Activated CD8-positive, alpha-beta memory T cell treated with anti-CD3 and anti-CD28 coated beads for 48 hours (primary cell): ENCODE results near the gene NME3.
A peak's percentile ranks its signal among the peaks of the same experiment; 100 is the strongest.

Source experiments
- DNase-seq, 3 experiments: peaks; one replicate each; pipeline ENCODE4 v3.0.0-alpha.2; 2020; ENCODE audit warnings: low read depth in 2 of 3, low spot score in 2 of 3

The NME3 gene

DNA sequence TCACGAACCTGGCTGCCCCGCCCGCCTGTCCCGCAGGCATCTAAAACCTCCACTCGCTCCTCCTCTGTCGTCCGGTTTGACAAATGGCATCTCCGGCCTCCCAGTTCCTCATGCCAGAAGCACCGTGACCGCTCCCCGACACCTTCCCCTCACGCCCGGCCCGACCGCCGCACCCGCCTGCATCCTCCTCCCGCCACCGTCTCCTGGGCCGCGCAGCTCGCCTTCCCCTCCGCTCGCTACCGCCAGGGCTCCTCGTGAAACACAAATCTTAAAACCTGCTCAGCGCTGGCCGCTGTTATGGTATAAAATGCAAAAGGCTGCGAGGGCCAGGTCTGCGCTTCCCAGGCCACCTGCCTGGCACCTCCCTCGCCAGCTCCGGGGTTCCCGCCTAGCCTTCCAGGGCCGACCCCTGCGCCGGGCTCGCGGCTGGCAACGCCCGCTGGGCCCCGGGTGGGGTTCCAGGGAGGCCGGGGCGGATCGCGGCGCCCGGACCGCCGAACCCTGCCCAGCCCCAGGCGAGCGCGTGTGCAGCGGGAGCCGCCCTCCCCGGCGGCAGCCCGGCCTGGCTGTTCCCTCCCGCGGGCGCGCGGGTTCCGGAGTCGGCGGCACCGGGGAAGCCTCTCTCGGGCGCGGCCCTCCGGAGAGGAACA, 10.5 kb upstream of the NME3 start:
- no peak for DNase-seq

DNA sequence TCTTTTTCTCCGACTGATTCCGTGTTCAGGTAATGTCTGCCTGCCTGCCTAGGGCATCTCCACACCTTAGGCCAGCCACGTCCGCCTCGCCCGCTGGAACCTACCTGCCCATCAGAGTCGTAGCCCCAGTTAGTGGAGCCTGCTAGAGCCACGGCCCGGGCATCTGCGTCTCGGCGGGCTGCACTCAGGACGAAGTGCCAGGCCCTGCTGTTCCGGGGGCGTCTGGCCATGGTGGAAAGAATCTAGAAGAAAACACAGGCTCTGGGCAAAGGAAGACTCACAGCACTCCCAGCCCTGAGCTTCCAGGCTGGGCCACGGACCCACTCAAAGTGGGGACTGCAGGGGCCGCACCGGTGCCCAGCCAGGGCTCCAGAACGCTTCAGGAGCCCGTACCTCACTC, 9.9 kb upstream of the NME3 start:
- DNase-seq = no peak

DNA sequence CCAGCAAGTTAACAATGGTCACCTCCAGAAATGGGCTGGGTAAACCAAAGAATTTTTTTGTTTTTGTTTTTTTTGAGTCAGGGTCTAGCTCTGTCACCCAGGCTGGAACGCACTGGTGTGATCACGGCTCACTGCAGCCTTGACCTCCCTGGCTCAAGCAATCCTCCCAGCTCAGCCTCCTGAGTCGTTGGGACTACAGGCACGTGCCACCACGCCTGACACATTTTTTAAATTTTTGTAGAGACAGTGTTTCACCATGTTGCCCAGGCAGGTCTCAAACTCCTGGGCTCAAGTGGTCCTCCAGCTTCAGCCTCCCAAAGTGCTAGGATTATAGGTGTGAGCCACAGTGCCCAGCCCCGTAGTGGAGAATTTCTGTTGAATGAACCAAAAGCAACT, 9.3 kb upstream of the NME3 start:
- no peak for DNase-seq

DNA sequence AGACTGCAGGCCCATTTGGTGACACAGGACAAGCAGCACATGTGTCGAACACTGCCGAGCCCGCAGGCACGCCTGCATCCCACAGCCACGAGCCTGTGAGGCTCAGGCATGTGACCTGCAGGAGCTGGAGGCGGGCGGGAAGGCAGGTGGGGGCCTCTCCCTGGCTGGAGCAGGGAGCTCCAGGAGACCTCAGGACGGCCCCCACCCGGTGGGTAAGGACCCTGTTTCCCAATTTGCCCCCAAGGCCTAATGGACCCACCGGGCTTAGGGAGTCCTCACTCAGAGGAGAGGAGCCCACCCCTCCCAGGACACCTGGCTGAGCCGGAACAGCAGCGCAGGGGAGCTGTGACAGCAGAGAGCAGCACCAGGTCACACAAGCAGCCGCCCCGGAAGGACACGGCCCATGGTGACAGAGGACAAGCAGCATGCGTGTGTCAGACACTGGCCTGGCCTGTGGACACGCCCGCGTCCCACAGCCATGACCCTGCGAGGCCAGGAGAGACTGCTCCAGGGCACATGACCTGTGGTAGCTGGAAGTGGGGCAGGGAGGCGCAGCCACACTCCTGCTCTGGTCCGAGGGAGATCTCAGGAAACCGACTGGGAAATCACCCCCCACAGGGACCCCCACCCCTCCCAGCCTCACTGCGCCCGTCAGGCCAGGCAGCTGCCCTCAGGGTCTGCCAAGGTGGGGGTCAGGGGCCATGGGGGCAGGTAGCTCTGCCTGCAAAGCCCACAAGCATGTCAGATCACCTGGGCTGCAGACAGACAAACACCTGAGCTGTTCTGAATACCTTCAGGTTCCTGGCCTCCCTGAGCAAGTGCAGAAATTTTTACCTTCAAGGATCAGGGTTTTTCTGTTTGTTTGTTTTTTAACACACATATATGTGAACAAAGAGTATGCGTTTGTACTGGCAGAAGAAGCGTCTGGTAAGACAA, 8.7 kb upstream of the NME3 start:
- DNase-seq = no peak

DNA sequence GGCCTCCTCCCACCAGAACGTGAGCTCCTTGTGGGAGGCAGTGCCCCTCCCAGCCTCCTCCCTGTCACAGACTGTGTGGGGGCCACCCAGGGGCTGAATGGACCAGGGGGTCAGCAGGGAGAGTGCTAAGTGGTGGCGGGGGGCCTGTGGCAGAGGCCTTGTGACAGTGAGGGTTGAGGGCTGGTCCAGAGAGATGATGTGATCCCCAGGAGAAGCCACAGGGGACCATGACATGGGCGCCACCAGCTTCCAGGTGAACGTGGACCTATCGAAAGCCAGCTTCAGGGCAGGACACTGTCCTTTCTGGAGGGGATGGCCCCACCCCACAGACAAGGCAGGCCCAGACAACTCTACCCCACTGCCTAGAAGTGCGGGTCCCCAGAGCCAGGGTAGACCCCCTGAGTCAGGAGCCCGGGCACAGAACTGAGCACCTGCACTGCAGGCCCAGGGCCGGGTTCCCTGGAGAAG, 7.9 kb upstream of the NME3 start:
- DNase-seq = no peak

DNA sequence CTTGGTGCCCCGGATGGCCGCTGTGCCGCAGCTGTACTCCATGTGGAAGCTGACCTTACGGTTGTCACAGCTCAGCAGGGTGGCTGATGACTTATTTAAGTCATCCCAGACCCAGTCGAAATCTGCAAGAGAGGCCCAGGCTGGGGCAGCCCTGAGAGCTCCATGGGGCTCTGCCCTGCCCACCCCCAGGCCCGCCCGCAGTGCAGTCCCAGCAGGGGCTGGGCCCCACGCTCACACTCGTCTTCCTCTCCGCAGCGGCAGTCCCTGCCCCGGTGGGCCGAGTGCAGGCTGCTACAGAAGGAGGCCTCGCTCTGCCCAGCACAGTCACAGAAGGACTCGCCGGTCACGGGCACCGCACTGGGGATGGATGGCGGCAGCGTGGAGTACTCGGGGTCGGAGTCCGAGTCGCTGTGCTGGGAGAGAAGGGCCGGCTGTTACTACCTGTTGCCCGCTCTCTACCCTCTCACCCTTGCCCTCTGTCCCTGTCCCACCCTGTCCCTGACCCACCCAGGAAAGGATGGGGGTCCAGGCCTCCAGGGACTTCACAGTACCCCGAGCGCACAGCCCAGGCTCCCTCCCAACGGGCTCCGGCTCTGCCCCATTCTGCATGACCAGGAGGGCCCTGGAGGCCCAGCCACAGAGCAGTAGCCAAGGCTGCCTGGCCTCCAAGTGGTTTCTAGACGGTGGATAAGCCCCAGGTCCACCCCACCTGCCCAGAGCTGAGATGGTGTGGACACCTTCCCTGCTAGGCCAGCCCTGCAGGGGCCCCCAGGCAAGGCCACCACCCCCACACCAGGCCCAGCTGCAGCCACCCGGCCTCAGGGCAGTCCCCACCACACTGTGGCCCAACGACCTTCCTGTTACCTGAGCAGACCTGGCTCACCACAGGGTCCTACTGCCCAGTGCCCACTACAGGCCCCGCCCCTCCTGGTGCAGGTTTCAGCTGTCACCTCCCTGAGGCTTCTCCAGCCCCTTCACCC, 7.1 kb upstream of the NME3 start:
- no peak for DNase-seq

DNA sequence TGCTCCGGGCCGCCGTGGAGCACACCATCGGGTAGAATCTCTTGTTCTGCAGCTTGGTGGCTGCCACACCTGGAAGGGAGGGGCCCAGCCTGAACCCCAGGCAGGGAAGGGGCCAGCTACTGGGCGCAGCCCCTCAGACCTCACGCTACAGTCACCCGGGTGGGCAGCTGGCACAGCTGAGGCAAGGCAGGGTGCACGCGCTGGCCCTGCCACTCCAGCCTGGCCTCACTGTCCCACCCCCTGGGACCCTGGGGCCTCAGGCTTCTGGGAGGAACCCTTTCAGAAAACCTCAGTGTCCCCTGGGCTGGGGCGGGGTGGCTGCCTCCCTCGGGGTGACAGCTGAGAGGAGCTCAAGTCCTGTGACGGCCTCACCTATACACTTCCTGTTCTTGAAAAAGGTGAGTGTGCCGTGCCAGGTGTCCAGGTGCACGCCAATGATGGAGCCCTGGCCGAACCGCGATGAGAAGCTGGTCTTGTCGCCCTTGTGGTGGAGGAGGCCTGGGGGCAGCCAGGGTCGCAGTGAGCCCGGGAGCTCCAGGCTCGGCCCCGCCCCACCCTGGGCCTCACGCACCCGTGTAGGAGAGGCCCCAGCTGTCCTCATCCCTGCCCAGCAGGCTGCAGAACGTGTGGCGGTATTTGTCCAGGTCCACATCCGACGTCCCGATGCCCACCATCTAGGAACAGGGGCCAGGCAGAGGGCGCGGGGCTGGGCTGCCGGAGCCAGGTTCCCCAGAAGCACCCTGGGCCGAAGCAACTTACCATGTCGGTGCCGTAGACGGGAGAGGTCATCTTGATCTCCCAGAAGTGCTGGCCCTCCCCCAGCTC, 6.2 kb upstream of the NME3 start:
- DNase-seq = no peak

DNA sequence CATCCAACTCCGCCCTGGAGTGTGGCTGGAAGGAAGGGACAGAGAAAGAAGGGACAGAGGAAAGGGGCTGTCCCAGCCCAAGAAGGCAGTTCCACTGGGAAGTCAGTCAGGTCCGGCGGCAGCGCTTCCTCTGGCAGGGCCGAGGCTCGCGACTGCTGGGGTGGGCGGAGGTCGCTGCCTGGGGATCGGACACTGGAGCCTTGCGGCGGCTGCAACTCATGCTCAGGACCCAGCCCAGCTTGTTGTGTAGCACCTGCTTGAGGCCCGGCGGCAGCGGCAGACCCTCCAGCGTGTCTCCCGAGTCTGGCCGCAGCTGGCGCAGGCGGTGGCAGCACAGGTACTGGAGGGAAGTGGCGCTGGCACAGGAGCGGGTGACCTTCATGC, 5.6 kb upstream of the NME3 start:
- DNase-seq = no peak

DNA sequence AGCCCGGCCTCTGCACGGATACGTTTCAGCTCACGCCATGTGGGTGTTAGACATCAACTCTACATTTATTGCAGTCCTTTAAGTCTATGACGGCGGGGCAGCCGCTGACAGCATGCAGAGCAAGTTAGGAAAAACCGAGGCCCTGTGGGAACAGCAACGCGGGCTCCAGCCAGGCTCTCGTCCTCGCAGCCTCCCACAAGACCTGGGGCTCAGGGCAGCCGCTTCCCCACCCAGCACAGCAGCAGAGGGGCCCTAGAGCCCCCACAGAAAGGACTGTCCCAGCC, 5.3 kb upstream of the NME3 start:
- DNase-seq = no peak

DNA sequence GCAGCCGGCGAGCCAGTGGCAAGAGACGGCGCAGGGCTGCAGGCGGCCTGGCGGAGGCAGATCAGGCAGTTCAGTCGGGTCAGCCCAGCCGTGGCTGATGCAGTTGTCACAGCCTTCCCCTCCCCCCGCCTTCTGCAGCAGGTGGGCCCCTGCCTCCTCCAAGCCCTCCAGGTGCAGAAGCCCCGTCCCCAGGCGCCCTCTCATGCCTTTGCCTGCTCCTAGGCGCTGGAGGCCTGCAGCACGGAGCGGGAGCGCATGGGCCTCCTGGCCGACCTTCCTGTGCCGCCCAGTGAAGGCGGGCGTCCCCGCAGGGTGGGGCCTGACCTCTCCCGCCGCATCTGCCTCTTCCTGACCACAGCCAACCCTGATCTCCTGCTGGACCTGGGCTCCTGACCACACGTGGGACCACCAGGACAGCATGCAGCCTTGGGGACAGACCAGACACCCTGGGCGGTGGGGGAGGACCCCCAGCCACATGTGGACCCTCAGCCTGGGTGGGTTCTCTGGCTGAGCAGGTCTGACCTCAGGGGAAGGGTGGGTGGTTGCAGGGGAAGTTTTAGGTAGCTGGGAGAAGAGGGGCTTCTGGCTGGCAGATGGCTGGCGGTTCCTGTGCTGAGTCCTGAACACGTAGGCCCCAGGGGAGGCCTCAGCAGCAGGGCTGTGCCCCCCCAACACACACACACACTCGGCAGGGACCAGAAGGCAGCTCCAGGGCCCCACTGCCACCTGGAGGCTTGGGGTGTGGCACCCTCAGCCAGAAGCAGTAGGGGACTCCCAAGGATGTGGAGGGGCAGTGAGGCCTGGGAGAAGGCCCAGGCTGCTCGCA, 4.7 kb upstream of the NME3 start:
- DNase-seq = no peak

DNA sequence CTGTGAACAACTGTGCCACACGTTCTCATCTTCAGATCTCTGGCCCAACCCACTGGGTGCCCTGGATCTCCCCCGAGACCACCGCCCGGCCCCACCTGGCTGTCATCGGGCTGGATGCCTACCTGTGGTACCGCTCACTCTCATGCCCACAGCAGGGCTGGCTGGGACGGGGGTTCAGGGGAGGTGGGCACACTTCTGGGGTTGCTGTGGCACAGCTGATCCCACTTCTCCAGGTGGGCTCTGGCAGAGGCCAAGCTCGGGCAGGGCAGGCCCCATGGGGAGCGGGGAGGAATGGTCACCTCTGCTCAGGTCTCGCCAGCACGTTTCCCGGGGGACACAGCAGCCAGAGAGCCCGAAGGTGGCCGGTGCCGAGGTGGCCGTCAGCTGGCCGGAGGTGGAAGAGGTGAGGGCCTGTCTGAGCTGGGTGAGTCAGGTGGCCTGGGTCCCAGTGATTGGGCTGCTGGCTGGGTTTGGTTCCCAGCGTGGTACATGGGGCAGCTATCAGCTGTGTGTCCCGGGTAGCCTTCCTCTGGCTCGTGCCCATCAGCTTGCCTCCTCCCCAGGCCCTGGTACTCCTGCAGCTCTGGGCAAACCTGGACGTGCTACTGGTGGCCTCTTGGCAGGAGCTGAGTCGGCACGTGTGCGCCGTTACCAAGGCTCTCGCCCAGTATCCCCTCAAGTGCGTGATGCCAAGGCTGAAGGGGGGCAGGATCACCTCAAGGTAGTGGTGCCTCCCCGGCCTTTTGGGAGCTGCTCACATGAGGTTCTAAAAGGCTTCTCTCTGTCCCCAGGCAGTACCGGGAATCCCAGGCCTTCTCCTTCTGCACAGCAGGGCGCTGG, 3.9 kb upstream of the NME3 start:
- DNase-seq = no peak

DNA sequence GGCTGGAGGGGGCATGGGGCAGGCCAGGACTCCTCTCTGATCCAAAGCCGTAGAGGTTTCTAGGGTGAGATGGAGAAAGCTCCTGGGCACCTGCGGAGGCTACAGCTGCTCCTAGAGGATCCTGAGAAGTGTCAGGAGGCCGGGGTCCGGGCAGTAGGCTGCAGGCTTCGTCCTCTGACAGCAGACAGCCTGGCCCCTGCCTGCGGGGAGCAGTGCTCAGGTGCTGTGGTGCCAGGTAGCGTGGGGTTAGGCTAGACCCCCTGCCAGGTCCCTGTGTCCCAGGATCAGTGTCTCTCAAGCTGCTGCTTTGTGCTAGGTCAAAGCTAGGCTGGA, 3.1 kb upstream of the NME3 start:
- DNase-seq = no peak

DNA sequence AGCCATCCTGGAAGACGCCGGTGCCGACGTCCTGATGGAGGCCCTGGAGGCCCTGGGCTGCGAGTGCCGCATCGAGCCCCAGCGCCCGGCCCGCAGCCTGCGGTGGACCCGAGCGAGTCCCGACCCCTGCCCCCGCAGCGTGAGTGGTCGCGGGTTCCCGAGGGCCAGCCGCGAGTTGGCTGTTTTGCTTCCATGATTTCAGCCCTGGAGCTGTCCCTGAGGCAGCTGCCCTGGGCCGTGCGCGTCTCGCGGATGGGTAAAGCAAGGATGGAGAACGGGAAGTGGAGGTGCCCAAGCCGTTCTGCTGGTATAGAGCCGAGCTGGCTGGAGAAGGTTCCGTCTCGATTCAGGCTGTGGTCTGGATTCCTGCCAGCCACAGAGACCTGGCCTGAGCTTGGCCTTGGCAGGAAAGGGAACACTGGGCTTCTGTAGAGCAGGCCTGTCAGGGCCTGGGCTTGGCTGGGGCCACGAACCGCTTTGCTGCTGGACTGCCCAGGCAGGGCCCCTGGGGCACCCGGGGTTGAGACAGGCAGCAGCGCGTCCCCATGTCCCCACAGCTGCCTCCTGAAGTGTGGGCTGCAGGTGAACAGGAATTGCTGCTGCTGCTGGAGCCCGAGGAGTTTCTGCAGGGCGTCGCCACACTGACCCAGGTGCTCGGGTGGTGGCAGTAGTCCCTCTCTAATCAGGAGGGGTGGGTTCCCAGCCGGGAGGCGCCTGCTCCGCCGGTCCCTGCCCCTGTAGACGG, 2.5 kb upstream of the NME3 start:
- no peak for DNase-seq

DNA sequence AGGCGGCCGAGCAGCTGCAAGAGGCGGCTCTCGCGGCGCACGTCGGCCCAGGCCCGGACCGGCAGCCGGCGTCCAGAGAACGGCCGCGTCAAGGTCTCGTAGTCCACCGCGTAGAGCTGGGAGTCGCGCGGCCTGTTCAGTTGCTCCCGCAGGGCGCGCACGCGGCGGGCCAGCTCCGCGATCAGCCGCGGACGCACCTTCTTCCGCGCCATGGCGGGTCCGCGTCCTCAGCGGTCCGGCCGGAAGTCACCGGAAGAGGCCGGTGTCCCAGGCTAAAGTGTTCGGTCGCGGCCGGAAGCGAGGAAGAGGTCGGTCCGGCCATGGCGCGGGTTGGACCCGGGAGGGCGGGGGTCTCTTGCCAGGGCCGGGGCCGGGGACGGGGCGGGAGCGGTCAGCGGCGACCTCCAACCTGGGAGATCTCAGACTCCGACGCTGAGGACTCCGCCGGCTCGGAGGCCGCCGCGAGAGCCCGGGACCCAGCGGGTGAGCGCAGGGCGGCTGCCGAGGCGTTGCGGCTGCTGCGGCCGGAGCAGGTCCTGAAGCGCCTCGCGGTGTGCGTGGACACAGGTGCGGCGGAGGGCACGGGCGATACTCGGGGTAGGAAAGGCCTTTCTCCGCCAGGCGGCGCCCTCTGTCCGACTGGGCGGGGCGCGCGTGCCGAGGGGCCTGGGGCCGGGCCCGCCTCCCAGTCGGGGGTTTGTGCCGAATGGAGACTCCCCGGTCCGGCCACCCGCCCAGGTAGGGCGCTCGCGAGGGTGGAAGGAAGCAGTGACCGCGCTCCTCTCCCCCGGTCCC, 1.8 kb upstream of the NME3 start, which contains the start of gene MRPS34:
Gene MRPS34, minus strand, starts transcription at position 227 of the 795 bp plus-strand sequence. Its CDS starts 15 bp downstream, at position 212.
- DNase-seq = peak; percentile 65 to 77 (median 66)

DNA sequence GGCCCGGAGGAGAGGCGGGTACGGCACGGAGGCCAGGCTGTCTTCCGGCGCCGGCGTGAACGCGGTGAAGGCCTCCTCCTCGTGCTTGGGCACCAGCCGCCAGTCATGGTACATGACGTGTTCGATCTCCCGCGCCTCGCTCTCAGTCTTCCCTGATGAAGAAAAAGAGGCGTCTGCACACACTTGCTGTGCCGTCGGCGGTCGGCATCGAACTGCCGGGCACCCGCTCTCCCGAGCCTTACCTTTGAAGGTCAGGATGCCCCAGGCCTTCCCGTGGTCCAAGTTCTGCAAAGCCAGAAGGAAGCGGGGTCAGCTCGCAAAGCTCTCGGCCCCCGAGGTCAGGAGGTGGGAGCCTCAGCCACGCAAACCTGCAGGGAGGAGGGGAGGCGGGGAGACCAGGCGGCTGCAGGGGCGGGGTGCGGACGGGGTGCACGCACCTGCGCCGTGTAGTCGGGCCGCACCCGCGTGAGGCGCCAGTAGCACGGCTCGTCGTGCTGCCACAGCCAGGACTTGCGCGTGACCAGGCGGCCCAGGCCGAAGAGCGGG, 1.1 kb upstream of the NME3 start, which contains the start of gene EME2:
Gene EME2, plus strand, starts transcription at position 449 of the 546 bp plus-strand sequence. CDS start 418 bp downstream, outside the sequence.
- peak in 2 of 3 experiments; percentile 27 to 32 for DNase-seq

DNA sequence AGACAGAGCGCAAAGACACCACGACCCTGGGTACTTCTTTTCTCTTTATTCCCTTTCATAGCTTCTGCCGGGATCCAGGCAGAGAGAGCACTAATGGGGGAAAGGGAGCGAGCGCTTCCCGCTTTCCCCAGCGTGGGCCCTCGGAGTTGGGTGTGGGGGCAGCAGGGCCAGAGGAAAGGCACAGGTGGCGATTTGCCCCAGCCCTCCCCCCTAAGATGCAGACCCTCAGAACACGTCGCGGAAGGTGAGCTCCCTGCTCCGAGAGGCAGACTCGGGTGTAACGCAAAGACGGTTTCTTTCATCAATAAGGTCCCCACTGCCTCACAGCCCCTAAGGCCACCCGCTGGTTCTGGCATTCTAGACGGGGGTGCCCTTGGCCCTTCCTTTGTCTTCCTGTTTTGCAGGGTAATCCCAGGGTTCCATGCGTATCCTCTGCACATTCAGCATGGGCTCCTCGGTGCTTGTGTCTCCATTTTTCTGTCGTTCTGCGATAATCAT, 570 bp upstream of the NME3 start:
- DNase-seq = peak in 1 of 3 experiments; percentile 28
